ENCODE measurements around the gene GOSR1.

- TF ChIP-seq CTCF (IDR thresholded peaks at IDR 0.05) (no peak), POLR2A (IDR thresholded peaks at IDR 0.05) (no peak), EP300 (IDR thresholded peaks at IDR 0.05) (no peak)
These were observed 43.2 kb downstream of the GOSR1 start for GRCh38 chr17:30520436-30520835.
